ENCODE measurements around the gene CLDND2. TPM values are rescaled to one million over a fixed set of nuclear protein-coding genes. Genes with fewer than 3 reads are reported as not detected.

CLDND2 gene
- total and polyA plus RNA-seq, 2 of the 4 experiments (the other 2 are of a cell fraction): not detected

DNA sequence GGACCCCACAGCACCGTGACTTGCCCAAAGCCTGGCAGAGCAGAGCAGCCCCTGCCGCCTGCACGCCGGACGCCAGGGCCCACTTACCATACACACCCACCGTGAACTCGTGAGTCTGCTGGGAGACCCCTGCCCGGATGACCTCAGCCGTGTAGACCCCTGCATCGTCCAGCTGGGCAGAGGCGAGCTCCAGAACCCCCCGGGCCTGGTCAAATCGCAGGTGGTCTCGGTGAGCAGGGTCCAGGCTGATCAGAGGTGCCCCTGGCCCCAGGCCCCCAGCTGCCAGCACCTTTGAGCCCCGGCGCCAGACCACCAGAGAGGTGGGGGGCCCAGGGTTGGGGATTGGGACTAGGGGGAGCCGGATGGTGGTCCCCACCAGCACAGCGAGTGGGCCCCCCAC lies 27.7 kb downstream of the CLDND2 start:
- intact Hi-C loops (cut with micrococcal nuclease): no loop called here
- H3K23ac ChIP-seq (ENCODE audit: low read depth, low read length): no peak overlapping the region

More for the DNA sequence above, 27.7 kb downstream of the CLDND2 start:
- no peak overlapping the region for H2AK5ac ChIP-seq (ENCODE audit: low read depth, low read length)
- peak overlapping the region; percentile 48; the same call in 1 of the 2 replicates for H3K4ac ChIP-seq (ENCODE audit: low read depth, low read length)
- H2AK9ac ChIP-seq (replicated peaks; ENCODE audit: low read depth, low read length, poor library complexity): peak overlapping the region; percentile 76
- H3K36me3 ChIP-seq (ENCODE audit: control insufficient read depth, insufficient read depth, low read length): peaks cover 7% of the 10 kb centered on the region
- CTCF ChIA-PET: interaction anchor here (1.1 kb wide), 1 partner anchor 18 kb away, joined by 5 read pairs; no protein-coding TSS in a partner anchor
- no peak overlapping the region for H2BK120ac ChIP-seq (ENCODE audit: low read depth, low read length)
- H3K4me3 ChIP-seq (ENCODE audit: insufficient read depth, low read depth, low read length): no peak overlapping the region
- H4K20me1 ChIP-seq (ENCODE audit: insufficient read depth, low read length): no peaks in the 10 kb centered on the region
- DNase-seq (no peak), ATAC-seq (ENCODE audit: low read depth) (no peak)
- H2BK15ac ChIP-seq (ENCODE audit: low read depth, low read length): no peak overlapping the region
- H4K5ac ChIP-seq (ENCODE audit: low read depth, low read length): no peak overlapping the region
- no peak overlapping the region for H3K27ac ChIP-seq (ENCODE audit: insufficient read depth, low read length)
- POLR2A ChIA-PET (ENCODE audit: unreplicated experiment): no interaction called here
- no peaks in the 10 kb centered on the region for H3K79me1 ChIP-seq (ENCODE audit: low read depth in 1 of 2, low read length in 2 of 2)
- in situ Hi-C loops (cut with MboI; ENCODE audit: low sequenced_read_pairs): no loop called here
- H3K4me1 ChIP-seq (ENCODE audit: control insufficient read depth, insufficient read depth, low read length): no peaks in the 10 kb centered on the region
- H4K91ac ChIP-seq (ENCODE audit: insufficient read depth, low read depth, low read length): no peak overlapping the region
- 0 out of 2 replicates have a peak, but pooled peaks cover 4% of the 10 kb centered on the region for H3K9me1 ChIP-seq (ENCODE audit: insufficient read depth, low read length)
- no peak overlapping the region for H2BK20ac ChIP-seq (ENCODE audit: low read depth, low read length)
- H3K14ac ChIP-seq (replicated peaks; ENCODE audit: low read depth, low read length): no peak overlapping the region
- H3K56ac ChIP-seq (ENCODE audit: extremely low read depth, insufficient read depth, low read length): no peak overlapping the region
- BruUV-seq (replicated peaks): no TSS peak
- no peaks in the 10 kb centered on the region for H3K9me3 ChIP-seq (ENCODE audit: control insufficient read depth, insufficient read depth, low read length)
- H3K27me3 ChIP-seq (ENCODE audit: control insufficient read depth, insufficient read depth, low read length): no peaks in the 10 kb centered on the region
- H2BK5ac ChIP-seq (ENCODE audit: low read depth, low read length, poor library complexity, severe bottlenecking): no peak overlapping the region
- no peak overlapping the region for H2AFZ ChIP-seq (replicated peaks; ENCODE audit: low read length, poor library complexity)
- H3K9ac ChIP-seq (ENCODE audit: low read depth, low read length): no peak overlapping the region
- peak overlapping the region in 1 of 2 experiments; percentile 53; a peak in 1 of 4 replicates for H4K8ac ChIP-seq (ENCODE audit: low read depth in 2 of 2, low read length in 2 of 2)
- H3K18ac ChIP-seq (ENCODE audit: low read depth, low read length): no peak overlapping the region
- dilution Hi-C loops (cut with HindIII; ENCODE audit: low sequenced_read_pairs, unreplicated experiment): no loop called here
- no peak for TF ChIP-seq CEBPB (IDR thresholded peaks at IDR 0.05; ENCODE audit: low read depth, low read length)
- TF ChIP-seq, protein P1, sequence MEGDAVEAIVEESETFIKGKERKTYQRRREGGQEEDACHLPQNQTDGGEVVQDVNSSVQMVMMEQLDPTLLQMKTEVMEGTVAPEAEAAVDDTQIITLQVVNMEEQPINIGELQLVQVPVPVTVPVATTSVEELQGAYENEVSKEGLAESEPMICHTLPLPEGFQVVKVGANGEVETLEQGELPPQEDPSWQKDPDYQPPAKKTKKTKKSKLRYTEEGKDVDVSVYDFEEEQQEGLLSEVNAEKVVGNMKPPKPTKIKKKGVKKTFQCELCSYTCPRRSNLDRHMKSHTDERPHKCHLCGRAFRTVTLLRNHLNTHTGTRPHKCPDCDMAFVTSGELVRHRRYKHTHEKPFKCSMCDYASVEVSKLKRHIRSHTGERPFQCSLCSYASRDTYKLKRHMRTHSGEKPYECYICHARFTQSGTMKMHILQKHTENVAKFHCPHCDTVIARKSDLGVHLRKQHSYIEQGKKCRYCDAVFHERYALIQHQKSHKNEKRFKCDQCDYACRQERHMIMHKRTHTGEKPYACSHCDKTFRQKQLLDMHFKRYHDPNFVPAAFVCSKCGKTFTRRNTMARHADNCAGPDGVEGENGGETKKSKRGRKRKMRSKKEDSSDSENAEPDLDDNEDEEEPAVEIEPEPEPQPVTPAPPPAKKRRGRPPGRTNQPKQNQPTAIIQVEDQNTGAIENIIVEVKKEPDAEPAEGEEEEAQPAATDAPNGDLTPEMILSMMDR (conservative IDR thresholded peaks at IDR 0.05; ENCODE audit: low read depth, low read length): no peak
- no peak for TF ChIP-seq POLR2A (IDR thresholded peaks at IDR 0.05; ENCODE audit: low read depth, low read length)
- TF ChIP-seq SMC3 (IDR thresholded peaks at IDR 0.05; ENCODE audit: low read depth, low read length): no peak
- no peak for TF ChIP-seq MAZ (IDR thresholded peaks at IDR 0.05; ENCODE audit: borderline replicate concordance, low read depth, low read length)
- no peak for TF ChIP-seq NFE2L2 (IDR thresholded peaks at IDR 0.05; ENCODE audit: low read depth, low read length)
- TF ChIP-seq RCOR1 (IDR thresholded peaks at IDR 0.05; ENCODE audit: insufficient replicate concordance, low read length): no peak
- TF ChIP-seq RFX5 (IDR thresholded peaks at IDR 0.05; ENCODE audit: low read depth, low read length): no peak
- TF ChIP-seq, protein P2, sequence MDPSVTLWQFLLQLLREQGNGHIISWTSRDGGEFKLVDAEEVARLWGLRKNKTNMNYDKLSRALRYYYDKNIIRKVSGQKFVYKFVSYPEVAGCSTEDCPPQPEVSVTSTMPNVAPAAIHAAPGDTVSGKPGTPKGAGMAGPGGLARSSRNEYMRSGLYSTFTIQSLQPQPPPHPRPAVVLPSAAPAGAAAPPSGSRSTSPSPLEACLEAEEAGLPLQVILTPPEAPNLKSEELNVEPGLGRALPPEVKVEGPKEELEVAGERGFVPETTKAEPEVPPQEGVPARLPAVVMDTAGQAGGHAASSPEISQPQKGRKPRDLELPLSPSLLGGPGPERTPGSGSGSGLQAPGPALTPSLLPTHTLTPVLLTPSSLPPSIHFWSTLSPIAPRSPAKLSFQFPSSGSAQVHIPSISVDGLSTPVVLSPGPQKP (IDR thresholded peaks at IDR 0.05; ENCODE audit: borderline replicate concordance, low read depth, low read length): no peak
- TF ChIP-seq FOS (IDR thresholded peaks at IDR 0.05; ENCODE audit: low read depth, low read length): no peak
- TF ChIP-seq MXI1 (IDR thresholded peaks at IDR 0.05; ENCODE audit: borderline replicate concordance, low read depth, low read length): no peak
- no peak for TF ChIP-seq MAFK (IDR thresholded peaks at IDR 0.05; ENCODE audit: low read depth, low read length)
- TF ChIP-seq, protein P3, sequence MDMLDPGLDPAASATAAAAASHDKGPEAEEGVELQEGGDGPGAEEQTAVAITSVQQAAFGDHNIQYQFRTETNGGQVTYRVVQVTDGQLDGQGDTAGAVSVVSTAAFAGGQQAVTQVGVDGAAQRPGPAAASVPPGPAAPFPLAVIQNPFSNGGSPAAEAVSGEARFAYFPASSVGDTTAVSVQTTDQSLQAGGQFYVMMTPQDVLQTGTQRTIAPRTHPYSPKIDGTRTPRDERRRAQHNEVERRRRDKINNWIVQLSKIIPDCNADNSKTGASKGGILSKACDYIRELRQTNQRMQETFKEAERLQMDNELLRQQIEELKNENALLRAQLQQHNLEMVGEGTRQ (IDR thresholded peaks at IDR 0.05; ENCODE audit: low read depth, low read length): no peak
- no peak for TF ChIP-seq BHLHE40 (IDR thresholded peaks at IDR 0.05; ENCODE audit: low read depth, low read length)
- no peak for TF ChIP-seq CHD1 (IDR thresholded peaks at IDR 0.05; ENCODE audit: low read depth, low read length)
- H3K4me2 ChIP-seq (ENCODE audit: low read depth, low read length): no peak overlapping the region
- WGBS, 2 experiments (ENCODE audit: extremely low coverage in 2 of 2, insufficient read length in 1 of 2): 89% methylated on average over 5 of the region's 18 CpGs; no CpG with 5 or more reads in 1 of the 2 experiments
